HepG2 (cell line): Measurements from ENCODE around the gene PALM. TPM values are rescaled to one million over a fixed set of nuclear protein-coding genes. Genes with fewer than 3 reads are reported as not detected.
"Not testable (repeated sequence)": the region's sequence is repeated elsewhere in the genome, so short reads cannot be mapped to it uniquely, and the experiment has no call there.

ENCODE experiments used
- DRAP1 ChIP-seq: IDR thresholded peaks from 2 replicates; pipeline ENCODE4 v1.6.1; 2016; ENCODE audit warnings: missing genetic modification reagents, missing compliant biosample characterization
- ESRRA ChIP-seq: sonication (generic); formaldehyde crosslinking; IDR thresholded peaks from 2 replicates; pipeline ENCODE4 v1.5.1; 2020; ENCODE audit warnings: mild to moderate bottlenecking, low read depth, missing genetic modification reagents
- GATAD2A ChIP-seq: IDR thresholded peaks from 2 replicates; pipeline ENCODE4 v1.6.1; 2016
- IRF2 ChIP-seq: IDR thresholded peaks from 2 replicates; pipeline ENCODE4 v1.6.1; 2018; ENCODE audit warnings: missing genetic modification reagents, missing compliant biosample characterization
- KDM3A ChIP-seq: IDR thresholded peaks from 2 replicates; pipeline ENCODE4 v1.6.1; 2018; ENCODE audit warnings: low read depth, missing compliant biosample characterization
- KLF6 ChIP-seq: IDR thresholded peaks from 2 replicates; pipeline ENCODE4 v1.8.0; 2016; ENCODE audit warnings: missing biosample characterization, missing genetic modification reagents
- LCORL ChIP-seq, 2 experiments: fragments of 450-650 bp in 1 of 2; sonication (generic) in 1 of 2; formaldehyde crosslinking in 1 of 2; IDR thresholded peaks; 2 replicates each; pipeline versions ENCODE4 v1.5.0 to v1.6.1; 2017 to 2020; ENCODE audit warnings: antibody characterized with exemption in 1 of 2, missing genetic modification reagents in 1 of 2
- MED1 ChIP-seq: sonication (generic); formaldehyde crosslinking; IDR thresholded peaks from 2 replicates; pipeline ENCODE4 v1.4.0; 2020; ENCODE audit warnings: missing genetic modification reagents
- MIXL1 ChIP-seq: IDR thresholded peaks from 2 replicates; pipeline ENCODE4 v1.6.1; 2016
- NCOA2 ChIP-seq: sonication (generic); formaldehyde crosslinking; IDR thresholded peaks from 2 replicates; pipeline ENCODE4 v1.8.0; 2022; ENCODE audit warnings: inconsistent platforms
- NR2C2 ChIP-seq: sonication (generic); formaldehyde crosslinking; IDR thresholded peaks from 2 replicates; pipeline ENCODE4 v1.4.0; 2020; ENCODE audit warnings: missing genetic modification reagents, mild to moderate bottlenecking, moderate library complexity, borderline replicate concordance
- NR2F6 ChIP-seq, 2 experiments: IDR thresholded peaks; 2 replicates each; pipeline ENCODE4 v1.6.1; 2016; ENCODE audit warnings: antibody characterized with exemption in 1 of 2, mild to moderate bottlenecking in 1 of 2
- RAD51 ChIP-seq: fragments of 450-650 bp; IDR thresholded peaks from 2 replicates; pipeline ENCODE4 v1.6.1; 2016; ENCODE audit warnings: borderline replicate concordance
- RCOR2 ChIP-seq: IDR thresholded peaks from 2 replicates; pipeline ENCODE4 v1.6.1; 2016; ENCODE audit warnings: missing biosample characterization, missing genetic modification reagents
- RXRA ChIP-seq: sonication (generic); formaldehyde crosslinking; IDR thresholded peaks from 2 replicates; pipeline ENCODE4 v1.5.1; 2020; ENCODE audit warnings: missing genetic modification reagents
- RXRB ChIP-seq: IDR thresholded peaks from 2 replicates; pipeline ENCODE4 v1.6.1; 2016; ENCODE audit warnings: borderline replicate concordance, missing genetic modification reagents, missing compliant biosample characterization
- SKI ChIP-seq: fragments of 450-650 bp; IDR thresholded peaks from one replicate; pipeline ENCODE4 v1.6.1; 2018; ENCODE audit warnings: mild to moderate bottlenecking; ENCODE audit not compliant: partially characterized antibody
- USF2 ChIP-seq, 2 experiments: sonication (generic) in 1 of 2; formaldehyde crosslinking in 1 of 2; IDR thresholded peaks; 2 replicates each; pipeline versions ENCODE4 v1.5.1 to v1.6.1; 2011 to 2020; ENCODE audit warnings: borderline replicate concordance in 1 of 2, low read depth in 1 of 2, low read length in 1 of 2, mild to moderate bottlenecking in 1 of 2, missing genetic modification reagents in 1 of 2, moderate library complexity in 1 of 2
- ZFX ChIP-seq: sonication (generic); formaldehyde crosslinking; IDR thresholded peaks from 2 replicates; pipeline ENCODE4 v1.4.0; 2020; ENCODE audit warnings: mild to moderate bottlenecking, low read depth, missing genetic modification reagents, moderate library complexity
- ZMYM2 ChIP-seq: sonication (generic); formaldehyde crosslinking; IDR thresholded peaks from 2 replicates; pipeline ENCODE4 v1.8.0; 2022; ENCODE audit warnings: mild to moderate bottlenecking, missing genetic modification reagents
- ZNF343 ChIP-seq: sonication (generic); formaldehyde crosslinking; IDR thresholded peaks from 2 replicates; pipeline ENCODE4 v1.4.0; 2020; ENCODE audit warnings: mild to moderate bottlenecking, missing genetic modification reagents
- polyA plus RNA-seq, 8 experiments: library from polyadenylated mRNA; depleted of rRNA in 3 of 8; stranded (reverse) in 7 of 8; unstranded in 1 of 8; fragments of >200 nt; fragmentation: Illumina TruSeq in 4 of 8; extraction: Trizol in 4 of 8; gene quantifications; 2 replicates each; pipeline versions ENCODE4 v1.2.1 to v1.2.3, GENCODE V29; 2011 to 2016; ENCODE audit warnings: low read depth in 4 of 8, missing spikeins in 1 of 8, mixed read lengths in 1 of 8; ENCODE audit not compliant: insufficient read depth in 1 of 8
- total RNA-seq, 5 experiments: library from RNA; depleted of rRNA; stranded (reverse); fragments of >200 nt; fragmentation: Illumina TruSeq; extraction: Trizol; gene quantifications; 2 replicates each; pipeline ENCODE4 v1.2.3, GENCODE V29; 2016; ENCODE audit warnings: low read depth in 1 of 5
- TF ChIP-seq, protein P1 (sequence below): IDR thresholded peaks from 2 replicates; pipeline ENCODE4 v1.4.0; 2020; ENCODE audit warnings: mild to moderate bottlenecking, missing genetic modification reagents
- TF ChIP-seq, protein P2 (sequence below): IDR thresholded peaks from 2 replicates; pipeline ENCODE4 v1.6.1; 2016; ENCODE audit warnings: mild to moderate bottlenecking

PALM gene
- total and polyA plus RNA-seq, 2 of the 13 experiments (the other 11 are each of a cell fraction or from before 2014, with no cell fraction given) = 4.0 to 9.7 TPM

DNA sequence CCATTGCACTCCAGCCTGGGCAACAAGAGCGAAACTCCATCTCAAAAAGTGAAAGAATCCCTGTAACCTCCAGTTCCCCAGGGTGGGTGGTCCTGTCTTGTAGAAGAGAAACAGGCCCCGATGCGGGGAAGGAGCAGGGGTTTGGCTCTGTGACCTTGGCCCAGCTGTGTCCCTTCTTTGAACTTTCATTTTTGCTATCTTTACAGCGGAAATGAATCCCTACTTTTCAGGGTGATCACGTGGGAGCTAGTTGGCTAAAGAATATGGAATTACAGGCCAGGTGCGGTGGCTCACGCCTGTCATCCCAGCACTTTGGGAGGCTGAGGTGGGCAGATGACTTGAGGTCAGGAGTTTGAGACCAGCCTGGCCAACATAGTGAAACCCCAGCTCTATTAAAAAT lies 36.4 kb downstream of the PALM start (continued):
- TF ChIP-seq USF2 (IDR thresholded peaks at IDR 0.05; ENCODE audit: low read depth, low read length) (peak; percentile 23; the same call in 1 of the 2 replicates), USF2 (CRISPR knock-in tag; IDR thresholded peaks at IDR 0.05; ENCODE audit: borderline replicate concordance) (peak; percentile 72; the same call in 1 of the 2 replicates), SKI (peak; percentile 22), NCOA2 (CRISPR knock-in tag) (peak; percentile 33; the same call in 1 of the 2 replicates), ZNF343 (0 out of 2 replicates have a peak, but pooled peaks have one; percentile 26), MIXL1 (CRISPR knock-in tag) (0 out of 2 replicates have a peak, but pooled peaks have one; percentile 18), IRF2 (CRISPR knock-in tag) (peak; percentile 93), ZFX (CRISPR knock-in tag) (peak; percentile 23; the same call in 1 of the 2 replicates), RXRB (CRISPR knock-in tag) (peak; percentile 66), GATAD2A (CRISPR knock-in tag) (peak; percentile 36; the same call in 1 of the 2 replicates), KLF6 (CRISPR knock-in tag) (0 out of 2 replicates have a peak, but pooled peaks have one; percentile 29), KDM3A (0 out of 2 replicates have a peak, but pooled peaks have one; percentile 35), DRAP1 (CRISPR knock-in tag) (0 out of 2 replicates have a peak, but pooled peaks have one; percentile 16), NR2C2 (peak; percentile 45; the same call in 1 of the 2 replicates), ZMYM2 (CRISPR knock-in tag) (0 out of 2 replicates have a peak, but pooled peaks have one; percentile 25), RAD51 (peak; percentile 49; the same call in 1 of the 2 replicates), MED1 (CRISPR knock-in tag) (peak; percentile 53; the same call in 1 of the 2 replicates), RCOR2 (CRISPR knock-in tag) (0 out of 2 replicates have a peak, but pooled peaks have one; percentile 32), RXRA (peak; percentile 76), NR2F6 (CRISPR knock-in tag; IDR thresholded peaks at IDR 0.05) (peak; percentile 52; the same call in 1 of the 2 replicates), ESRRA (CRISPR knock-in tag) (0 out of 2 replicates have a peak, but pooled peaks have one; percentile 33), LCORL (CRISPR knock-in tag; IDR thresholded peaks at IDR 0.05) (0 out of 2 replicates have a peak, but pooled peaks have one; percentile 55)
- TF ChIP-seq, protein P1, sequence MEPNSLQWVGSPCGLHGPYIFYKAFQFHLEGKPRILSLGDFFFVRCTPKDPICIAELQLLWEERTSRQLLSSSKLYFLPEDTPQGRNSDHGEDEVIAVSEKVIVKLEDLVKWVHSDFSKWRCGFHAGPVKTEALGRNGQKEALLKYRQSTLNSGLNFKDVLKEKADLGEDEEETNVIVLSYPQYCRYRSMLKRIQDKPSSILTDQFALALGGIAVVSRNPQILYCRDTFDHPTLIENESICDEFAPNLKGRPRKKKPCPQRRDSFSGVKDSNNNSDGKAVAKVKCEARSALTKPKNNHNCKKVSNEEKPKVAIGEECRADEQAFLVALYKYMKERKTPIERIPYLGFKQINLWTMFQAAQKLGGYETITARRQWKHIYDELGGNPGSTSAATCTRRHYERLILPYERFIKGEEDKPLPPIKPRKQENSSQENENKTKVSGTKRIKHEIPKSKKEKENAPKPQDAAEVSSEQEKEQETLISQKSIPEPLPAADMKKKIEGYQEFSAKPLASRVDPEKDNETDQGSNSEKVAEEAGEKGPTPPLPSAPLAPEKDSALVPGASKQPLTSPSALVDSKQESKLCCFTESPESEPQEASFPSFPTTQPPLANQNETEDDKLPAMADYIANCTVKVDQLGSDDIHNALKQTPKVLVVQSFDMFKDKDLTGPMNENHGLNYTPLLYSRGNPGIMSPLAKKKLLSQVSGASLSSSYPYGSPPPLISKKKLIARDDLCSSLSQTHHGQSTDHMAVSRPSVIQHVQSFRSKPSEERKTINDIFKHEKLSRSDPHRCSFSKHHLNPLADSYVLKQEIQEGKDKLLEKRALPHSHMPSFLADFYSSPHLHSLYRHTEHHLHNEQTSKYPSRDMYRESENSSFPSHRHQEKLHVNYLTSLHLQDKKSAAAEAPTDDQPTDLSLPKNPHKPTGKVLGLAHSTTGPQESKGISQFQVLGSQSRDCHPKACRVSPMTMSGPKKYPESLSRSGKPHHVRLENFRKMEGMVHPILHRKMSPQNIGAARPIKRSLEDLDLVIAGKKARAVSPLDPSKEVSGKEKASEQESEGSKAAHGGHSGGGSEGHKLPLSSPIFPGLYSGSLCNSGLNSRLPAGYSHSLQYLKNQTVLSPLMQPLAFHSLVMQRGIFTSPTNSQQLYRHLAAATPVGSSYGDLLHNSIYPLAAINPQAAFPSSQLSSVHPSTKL = peak; percentile 54
- TF ChIP-seq NR2F6, LCORL (IDR thresholded peaks at IDR 0.05): not testable (repeated sequence)
- TF ChIP-seq, protein P2, sequence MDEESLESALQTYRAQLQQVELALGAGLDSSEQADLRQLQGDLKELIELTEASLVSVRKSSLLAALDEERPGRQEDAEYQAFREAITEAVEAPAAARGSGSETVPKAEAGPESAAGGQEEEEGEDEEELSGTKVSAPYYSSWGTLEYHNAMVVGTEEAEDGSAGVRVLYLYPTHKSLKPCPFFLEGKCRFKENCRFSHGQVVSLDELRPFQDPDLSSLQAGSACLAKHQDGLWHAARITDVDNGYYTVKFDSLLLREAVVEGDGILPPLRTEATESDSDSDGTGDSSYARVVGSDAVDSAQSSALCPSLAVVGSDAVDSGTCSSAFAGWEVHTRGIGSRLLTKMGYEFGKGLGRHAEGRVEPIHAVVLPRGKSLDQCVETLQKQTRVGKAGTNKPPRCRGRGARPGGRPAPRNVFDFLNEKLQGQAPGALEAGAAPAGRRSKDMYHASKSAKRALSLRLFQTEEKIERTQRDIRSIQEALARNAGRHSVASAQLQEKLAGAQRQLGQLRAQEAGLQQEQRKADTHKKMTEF = peak; percentile 19; the same call in 1 of the 2 replicates
